GM12801 (cell line): ENCODE results near the gene PPIE.

Source experiments
- TF ChIP-seq, protein P1 (sequence below): IDR thresholded peaks from one replicate; pipeline ENCODE4 v1.5.1; 2011; ENCODE audit warnings: control low read depth; ENCODE audit not compliant: insufficient read length; ENCODE audit errors: extremely low read depth

The PPIE gene

DNA sequence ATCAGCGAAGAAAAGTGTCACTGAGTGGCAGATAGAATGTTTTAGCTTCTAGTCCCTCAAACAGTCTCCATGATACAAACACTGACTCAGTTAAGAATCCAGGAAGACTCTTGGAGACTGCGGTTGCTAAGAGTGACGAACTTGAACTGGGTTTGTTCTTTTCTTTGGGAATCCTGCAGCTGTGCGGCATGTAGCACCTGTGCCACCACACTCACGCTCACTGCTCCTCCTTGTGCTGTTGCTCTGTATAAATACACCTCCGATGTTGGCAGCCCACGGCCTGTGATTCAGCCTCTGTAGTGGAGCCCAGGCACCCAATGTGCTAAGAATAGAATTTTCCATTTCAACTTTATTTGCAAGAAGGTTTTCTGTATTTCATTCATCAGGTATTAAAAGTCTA is 5.5 kb upstream of the PPIE start:
- TF ChIP-seq, protein P1, sequence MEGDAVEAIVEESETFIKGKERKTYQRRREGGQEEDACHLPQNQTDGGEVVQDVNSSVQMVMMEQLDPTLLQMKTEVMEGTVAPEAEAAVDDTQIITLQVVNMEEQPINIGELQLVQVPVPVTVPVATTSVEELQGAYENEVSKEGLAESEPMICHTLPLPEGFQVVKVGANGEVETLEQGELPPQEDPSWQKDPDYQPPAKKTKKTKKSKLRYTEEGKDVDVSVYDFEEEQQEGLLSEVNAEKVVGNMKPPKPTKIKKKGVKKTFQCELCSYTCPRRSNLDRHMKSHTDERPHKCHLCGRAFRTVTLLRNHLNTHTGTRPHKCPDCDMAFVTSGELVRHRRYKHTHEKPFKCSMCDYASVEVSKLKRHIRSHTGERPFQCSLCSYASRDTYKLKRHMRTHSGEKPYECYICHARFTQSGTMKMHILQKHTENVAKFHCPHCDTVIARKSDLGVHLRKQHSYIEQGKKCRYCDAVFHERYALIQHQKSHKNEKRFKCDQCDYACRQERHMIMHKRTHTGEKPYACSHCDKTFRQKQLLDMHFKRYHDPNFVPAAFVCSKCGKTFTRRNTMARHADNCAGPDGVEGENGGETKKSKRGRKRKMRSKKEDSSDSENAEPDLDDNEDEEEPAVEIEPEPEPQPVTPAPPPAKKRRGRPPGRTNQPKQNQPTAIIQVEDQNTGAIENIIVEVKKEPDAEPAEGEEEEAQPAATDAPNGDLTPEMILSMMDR, result no peak

DNA sequence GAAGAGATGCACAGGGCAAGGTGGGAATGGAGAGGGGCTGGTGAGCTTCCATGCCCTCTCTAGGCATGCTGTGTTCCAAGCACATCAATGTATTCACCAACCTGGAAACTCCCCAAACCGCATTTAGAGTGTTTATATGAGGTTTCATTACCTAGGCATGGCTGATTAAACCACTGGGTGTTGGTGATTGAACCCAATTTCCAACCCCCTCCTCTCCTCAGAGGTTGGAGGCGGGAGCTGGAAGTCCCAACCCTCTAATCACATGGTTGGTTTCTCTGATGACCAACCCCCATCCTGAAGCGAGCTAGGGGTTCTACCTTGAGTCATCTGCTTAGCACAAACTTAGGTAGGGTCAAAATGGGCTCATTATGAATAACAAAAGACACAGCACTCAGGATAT is 3.0 kb upstream of the PPIE start:
- TF ChIP-seq, protein P1, result no peak

DNA sequence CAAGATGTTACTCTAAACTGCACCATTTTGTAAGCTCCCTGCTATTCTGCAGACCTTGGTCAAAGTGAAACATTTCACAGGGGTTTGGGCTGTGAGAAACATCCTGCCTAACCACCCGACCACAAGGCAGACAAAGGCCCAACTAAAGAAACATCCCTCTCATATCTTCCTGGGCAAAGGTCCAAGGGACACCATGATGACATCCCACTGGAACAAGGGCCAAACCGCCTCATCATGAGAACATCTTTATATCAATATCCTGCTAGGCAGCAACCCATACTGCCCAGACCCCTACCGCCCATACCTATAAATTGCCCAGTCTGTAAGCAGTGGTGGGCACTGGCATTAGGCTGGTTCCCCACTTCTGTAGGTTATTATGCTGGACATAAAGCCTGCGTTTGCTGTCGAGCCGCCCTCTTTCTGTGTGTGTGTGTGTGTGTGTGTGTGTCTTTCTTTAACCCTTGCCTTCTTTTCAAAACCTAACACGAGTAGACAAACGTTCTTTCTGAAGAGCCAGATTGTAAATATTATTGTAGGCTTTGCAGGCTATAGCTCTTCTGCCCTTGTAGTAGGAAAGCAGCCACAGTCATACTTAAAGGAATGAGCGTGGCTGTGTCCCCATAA is 1.0 kb upstream of the PPIE start:
- TF ChIP-seq, protein P1, result no peak

DNA sequence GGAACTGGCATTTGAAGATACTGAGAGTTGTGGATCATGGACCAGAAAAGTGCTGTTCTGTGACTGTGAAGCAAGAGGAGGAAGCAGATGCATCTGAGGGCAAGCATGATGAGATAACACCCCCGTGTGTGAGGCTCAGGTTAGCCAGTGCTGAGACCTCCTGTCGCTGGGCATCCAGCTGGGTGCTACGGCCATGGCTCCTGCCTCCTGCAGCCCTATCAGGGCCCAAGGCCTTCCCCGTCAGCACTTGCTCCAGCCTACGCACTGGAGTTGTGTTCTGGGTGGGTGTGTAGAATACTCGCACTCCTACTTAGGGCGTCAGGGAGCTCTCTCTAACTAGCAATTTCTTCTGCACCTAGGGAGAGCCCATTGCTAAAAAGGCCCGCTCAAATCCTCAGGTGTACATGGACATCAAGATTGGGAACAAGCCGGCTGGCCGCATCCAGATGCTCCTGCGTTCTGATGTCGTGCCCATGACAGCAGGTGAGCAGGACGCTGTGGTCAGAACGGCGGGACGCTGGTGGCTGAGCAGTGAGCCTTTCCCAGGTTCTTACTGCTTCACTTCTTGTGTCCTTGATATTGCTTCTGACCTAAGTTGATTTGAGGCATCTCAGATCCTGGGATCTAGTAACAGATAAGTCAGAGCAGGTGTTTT is 6.5 kb downstream of the PPIE start:
- TF ChIP-seq, protein P1, result no peak

DNA sequence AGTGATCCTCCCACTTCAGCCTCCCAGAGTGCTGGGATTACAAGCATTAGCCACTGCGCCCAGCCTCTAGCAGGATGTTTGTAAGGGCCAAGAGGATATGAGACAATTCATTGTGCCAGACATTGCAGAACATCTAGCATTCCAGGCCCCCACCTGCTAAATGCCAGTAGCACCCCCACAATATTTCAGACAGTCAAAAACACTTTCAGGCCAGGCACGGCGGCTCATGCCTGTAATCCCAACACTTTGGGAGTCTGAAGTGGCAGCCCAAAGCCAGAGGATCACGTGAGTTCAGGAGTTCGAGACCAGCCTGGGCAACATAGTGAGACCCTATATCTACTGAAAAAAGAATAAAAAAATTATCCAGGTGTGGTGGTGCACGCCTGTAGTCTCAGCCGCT is 12.9 kb downstream of the PPIE start:
- TF ChIP-seq, protein P1, result no peak

DNA sequence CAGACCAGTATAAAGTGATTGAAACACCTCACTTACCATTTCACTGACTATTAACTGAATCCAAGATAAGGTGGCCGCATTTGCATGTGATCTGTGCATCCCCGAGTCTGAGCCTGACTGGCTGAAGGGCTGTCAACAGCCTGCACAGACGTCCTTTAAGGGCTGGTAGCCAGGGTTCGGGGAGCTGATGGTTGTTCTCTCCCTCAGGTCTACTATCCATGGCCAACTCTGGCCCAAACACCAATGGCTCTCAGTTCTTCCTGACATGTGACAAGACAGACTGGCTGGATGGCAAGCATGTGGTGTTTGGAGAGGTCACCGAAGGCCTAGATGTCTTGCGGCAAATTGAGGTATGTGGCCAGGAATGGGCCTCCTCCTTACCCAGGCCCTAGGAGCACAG is 14.0 kb downstream of the PPIE start:
- TF ChIP-seq, protein P1, result no peak

DNA sequence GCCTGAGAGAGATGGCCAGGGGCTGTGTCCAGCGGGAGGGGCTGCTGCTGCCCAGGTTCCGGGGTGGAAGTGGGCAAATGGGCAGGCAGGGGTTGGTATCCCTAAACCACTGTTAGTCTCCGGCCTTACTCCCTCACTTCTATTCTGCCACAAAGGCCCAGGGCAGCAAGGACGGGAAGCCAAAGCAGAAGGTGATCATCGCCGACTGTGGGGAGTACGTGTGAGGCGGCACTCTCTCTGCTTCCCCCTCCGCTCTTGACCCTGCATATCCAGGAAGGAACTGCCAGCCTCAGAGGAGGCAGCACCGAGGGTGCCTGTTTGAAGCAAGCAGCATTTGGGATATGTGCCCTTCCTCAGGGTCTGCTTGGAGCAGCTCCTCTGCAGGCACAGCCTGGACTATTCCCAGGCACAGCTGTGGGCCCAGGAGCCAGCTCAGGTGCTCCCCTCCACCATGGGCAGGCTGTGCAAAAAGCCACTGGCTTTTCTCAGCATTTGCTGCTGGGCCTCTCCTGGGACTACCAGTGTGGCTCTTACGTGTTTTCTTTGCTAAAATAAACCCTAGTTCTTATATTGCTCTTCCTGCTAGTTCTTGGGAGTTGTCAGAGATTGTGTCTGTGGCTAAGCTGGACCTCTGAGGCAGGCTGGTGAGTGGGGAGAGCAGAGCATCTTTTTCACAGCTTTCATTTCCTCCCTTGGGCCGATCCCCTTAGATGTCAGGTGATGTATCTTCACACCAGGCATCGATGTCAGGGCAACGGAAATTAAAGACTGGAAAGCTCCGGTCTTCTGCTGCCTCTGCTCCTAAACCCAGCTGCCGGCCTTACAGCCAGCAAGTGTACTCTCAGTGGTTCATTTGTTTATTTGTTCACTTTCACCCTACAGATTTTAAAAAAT is 14.7 kb downstream of the PPIE start:
- TF ChIP-seq, protein P1, result no peak
